Cerebellar nuclear complex (tissue), 1 donor: Measurements from ENCODE around the gene TMEM117.
"Not testable (repeated sequence)": the region's sequence is repeated elsewhere in the genome, so short reads cannot be mapped to it uniquely, and the experiment has no call there.

Experiments
- DNase-seq, 2 experiments: peaks; one replicate each; lab custom pipeline; 2025; lab: John Stamatoyannopoulos, UW

Gene TMEM117

GRCh38 chr12:44025499-44025898 lies 189.6 kb downstream of the TMEM117 start:
- no peak for DNase-seq

GRCh38 chr12:44026046-44026445 lies 190.2 kb downstream of the TMEM117 start:
- DNase-seq: no peak

- not testable (repeated sequence) for DNase-seq
Observed at GRCh38 chr12:44026926-44027325, 191.0 kb downstream of the TMEM117 start.

GRCh38 chr12:44029194-44029593 lies 193.3 kb downstream of the TMEM117 start:
- no peak for DNase-seq

- DNase-seq: no peak
Observed at GRCh38 chr12:44031472-44032185, 195.7 kb downstream of the TMEM117 start.

- no peak for DNase-seq
Observed at GRCh38 chr12:44034906-44035305, 199.0 kb downstream of the TMEM117 start.

- no peak for DNase-seq
Observed at GRCh38 chr12:44036875-44037443, 201.1 kb downstream of the TMEM117 start.

- no peak for DNase-seq
Observed at GRCh38 chr12:44038411-44038810, 202.5 kb downstream of the TMEM117 start.

- not testable (repeated sequence) for DNase-seq
Observed at GRCh38 chr12:44044491-44044890, 208.6 kb downstream of the TMEM117 start.

GRCh38 chr12:44046732-44047417 lies 211.0 kb downstream of the TMEM117 start:
- no peak for DNase-seq

GRCh38 chr12:44052554-44052953 lies 216.7 kb downstream of the TMEM117 start:
- DNase-seq: no peak

GRCh38 chr12:44053549-44054127 lies 217.8 kb downstream of the TMEM117 start:
- DNase-seq: no peak

GRCh38 chr12:44054281-44054680 lies 218.4 kb downstream of the TMEM117 start:
- no peak for DNase-seq

- no peak for DNase-seq
Observed at GRCh38 chr12:44058366-44058765, 222.5 kb downstream of the TMEM117 start.

- DNase-seq: no peak
Observed at GRCh38 chr12:44059476-44059875, 223.6 kb downstream of the TMEM117 start.

GRCh38 chr12:44063671-44064070 lies 227.8 kb downstream of the TMEM117 start:
- DNase-seq: no peak

GRCh38 chr12:44076871-44077270 lies 241.0 kb downstream of the TMEM117 start:
- DNase-seq: no peak

- DNase-seq: no peak
Observed at GRCh38 chr12:44077294-44077693, 241.4 kb downstream of the TMEM117 start.

GRCh38 chr12:44078273-44078672 lies 242.4 kb downstream of the TMEM117 start:
- no peak for DNase-seq

- DNase-seq: no peak
Observed at GRCh38 chr12:44088647-44089046, 252.8 kb downstream of the TMEM117 start.

GRCh38 chr12:44091948-44092606 lies 256.2 kb downstream of the TMEM117 start:
- no peak for DNase-seq

GRCh38 chr12:44098786-44099185 lies 262.9 kb downstream of the TMEM117 start:
- no peak for DNase-seq
